ENCODE data around the gene DPAGT1.
A peak's percentile ranks its signal among the peaks of the same experiment; 100 is the strongest.

DPAGT1 gene

GRCh38 chr11:119126675-119127268, 25.1 kb upstream of the DPAGT1 start:
- no peaks in the 10 kb centered on the region for H3K27me3 ChIP-seq (ENCODE audit: control insufficient read depth, insufficient read depth, low read length)
- no peak overlapping the region for H3K9ac ChIP-seq (ENCODE audit: low read depth, low read length)
- H3K36me3 ChIP-seq (ENCODE audit: insufficient read depth, low read length) = peaks cover 22% of the 10 kb centered on the region
- H3K4me3 ChIP-seq (ENCODE audit: low read length) = no peak overlapping the region
- no peak overlapping the region for H3K4me2 ChIP-seq (ENCODE audit: low read length)
- peaks cover 7% of the 10 kb centered on the region for H3K4me1 ChIP-seq (ENCODE audit: control insufficient read depth, insufficient read depth, low read length)
- H3K9me3 ChIP-seq (replicated peaks; ENCODE audit: low read length) = no peaks in the 10 kb centered on the region

DNA sequence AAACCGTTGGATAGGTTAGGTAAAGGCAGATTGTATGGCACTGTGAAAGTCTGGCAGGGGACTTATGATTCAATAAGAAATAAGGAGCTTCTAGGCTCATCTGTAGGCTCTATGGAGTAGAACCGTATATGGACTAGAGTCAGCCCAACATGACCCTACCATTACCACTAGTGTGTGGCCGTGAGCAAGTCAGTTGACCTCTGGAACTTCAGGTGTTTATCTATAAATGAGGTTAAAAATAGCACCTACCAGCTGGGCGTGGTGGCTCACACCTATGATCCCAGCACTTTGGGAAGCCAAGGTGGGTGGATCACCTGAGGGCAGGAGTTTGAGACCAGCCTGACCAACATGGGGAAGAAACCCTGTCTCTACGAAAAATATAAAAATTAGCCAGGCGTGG, 24.2 kb upstream of the DPAGT1 start:
- Histone ChIP-seq H3K4me3 (ENCODE audit: low read length) (no peak overlapping the region), H3K4me1 (ENCODE audit: control insufficient read depth, insufficient read depth, low read length) (peaks cover 10% of the 10 kb centered on the region), H3K9ac (ENCODE audit: low read depth, low read length) (no peak overlapping the region), H3K27me3 (ENCODE audit: control insufficient read depth, insufficient read depth, low read length) (no peaks in the 10 kb centered on the region), H3K4me2 (ENCODE audit: low read length) (no peak overlapping the region), H3K36me3 (ENCODE audit: insufficient read depth, low read length) (peaks cover 14% of the 10 kb centered on the region), H3K9me3 (replicated peaks; ENCODE audit: low read length) (no peaks in the 10 kb centered on the region)

GRCh38 chr11:119121811-119122124, 20.1 kb upstream of the DPAGT1 start:
- Histone ChIP-seq H3K4me3 (ENCODE audit: low read length) (peak overlapping the region; percentile 94), H3K4me2 (ENCODE audit: low read length) (peak overlapping the region; percentile 92), H3K9me3 (replicated peaks; ENCODE audit: low read length) (no peaks in the 10 kb centered on the region), H3K27me3 (ENCODE audit: control insufficient read depth, insufficient read depth, low read length) (no peaks in the 10 kb centered on the region), H3K4me1 (ENCODE audit: control insufficient read depth, insufficient read depth, low read length) (peaks cover 16% of the 10 kb centered on the region), H3K36me3 (ENCODE audit: insufficient read depth, low read length) (peaks cover 6% of the 10 kb centered on the region), H3K9ac (ENCODE audit: low read depth, low read length) (peak overlapping the region; percentile 88)

DNA sequence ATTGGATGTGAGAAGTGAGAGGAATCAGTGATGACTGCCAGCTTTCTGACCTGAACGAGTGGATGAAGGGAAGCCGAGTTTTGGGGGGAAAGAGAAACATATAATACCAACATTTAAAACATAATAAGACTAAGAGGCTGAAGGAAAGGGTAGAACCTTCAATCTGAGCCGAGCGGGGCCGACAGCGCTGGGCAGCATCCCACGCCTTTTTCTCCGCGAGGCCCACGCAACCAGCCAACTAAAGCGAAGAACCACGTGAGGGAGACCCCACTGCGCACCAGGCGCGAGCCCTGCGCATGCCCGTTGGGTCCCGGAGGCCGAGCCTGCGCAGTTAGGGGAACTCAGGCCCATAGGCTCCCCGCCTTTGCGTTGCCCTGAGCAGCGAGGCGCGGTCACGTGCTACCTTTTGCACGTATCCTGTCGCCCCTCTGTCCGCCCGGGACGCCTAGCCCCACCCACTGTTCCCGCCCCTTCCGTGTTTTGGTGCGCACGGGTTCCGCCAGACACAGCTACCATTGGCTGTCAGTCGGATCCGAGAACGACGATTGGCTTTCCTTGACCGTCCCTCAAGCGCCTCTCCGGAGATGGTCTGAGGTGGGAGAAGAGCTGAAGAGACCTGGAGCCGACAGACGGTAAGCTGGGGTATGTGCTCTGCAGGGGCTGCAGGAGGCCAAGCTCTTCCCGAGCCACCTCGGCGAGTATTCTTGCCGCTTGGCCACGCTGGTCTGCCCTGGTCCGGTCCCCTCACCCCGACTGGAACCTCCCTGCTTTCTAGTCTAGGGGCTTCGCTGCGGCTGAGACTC, 19.6 kb upstream of the DPAGT1 start, which contains the start of gene HINFP:
Gene HINFP (plus strand): TSS at position 573 of the 803 bp plus-strand sequence. CDS start 5,365 bp downstream, outside the sequence.
- peaks cover 16% of the 10 kb centered on the region for H3K4me1 ChIP-seq (ENCODE audit: control insufficient read depth, insufficient read depth, low read length)
- H3K9me3 ChIP-seq (replicated peaks; ENCODE audit: low read length) = no peaks in the 10 kb centered on the region
- peak within 1 kb of the TSS; percentile 92 for H3K4me2 ChIP-seq (ENCODE audit: low read length)
- H3K9ac ChIP-seq (ENCODE audit: low read depth, low read length) = peak within 1 kb of the TSS; percentile 88
- no peaks in the 10 kb centered on the region for H3K27me3 ChIP-seq (ENCODE audit: control insufficient read depth, insufficient read depth, low read length)
- peaks cover 6% of the 10 kb centered on the region for H3K36me3 ChIP-seq (ENCODE audit: insufficient read depth, low read length)
- H3K4me3 ChIP-seq (ENCODE audit: low read length) = peak within 1 kb of the TSS; percentile 94

GRCh38 chr11:119120639-119121007, 19.0 kb upstream of the DPAGT1 start:
- peak overlapping the region; percentile 74 for H3K4me3 ChIP-seq (ENCODE audit: low read length)
- H3K27me3 ChIP-seq (ENCODE audit: control insufficient read depth, insufficient read depth, low read length) = no peaks in the 10 kb centered on the region
- peak overlapping the region; percentile 89 for H3K4me2 ChIP-seq (ENCODE audit: low read length)
- H3K4me1 ChIP-seq (ENCODE audit: control insufficient read depth, insufficient read depth, low read length) = peaks cover 16% of the 10 kb centered on the region
- H3K9me3 ChIP-seq (replicated peaks; ENCODE audit: low read length) = no peaks in the 10 kb centered on the region
- peaks cover 6% of the 10 kb centered on the region for H3K36me3 ChIP-seq (ENCODE audit: insufficient read depth, low read length)
- peak overlapping the region; percentile 78 for H3K9ac ChIP-seq (ENCODE audit: low read depth, low read length)

DNA sequence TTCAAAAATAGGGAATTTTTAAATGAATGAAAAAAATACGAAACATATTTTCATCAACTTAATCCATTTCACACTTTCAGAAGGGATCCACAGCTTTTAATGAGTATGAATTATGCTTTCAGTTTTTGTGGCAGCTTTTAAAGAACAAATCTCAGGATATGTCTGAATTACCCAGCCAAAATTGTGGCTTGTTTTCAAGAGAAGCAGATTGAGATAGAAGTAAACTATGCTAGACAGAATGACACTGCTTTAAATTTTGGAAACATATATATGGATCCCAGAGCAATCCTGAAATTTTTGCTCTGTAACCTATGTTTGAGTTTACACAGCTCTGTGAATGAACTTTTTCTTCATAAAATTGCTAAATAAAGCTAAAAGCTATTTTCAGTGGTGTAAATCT, 17.3 kb upstream of the DPAGT1 start:
- H3K9me3 ChIP-seq (replicated peaks; ENCODE audit: low read length) = no peaks in the 10 kb centered on the region
- no peak overlapping the region for H3K4me2 ChIP-seq (ENCODE audit: low read length)
- peaks cover 16% of the 10 kb centered on the region for H3K4me1 ChIP-seq (ENCODE audit: control insufficient read depth, insufficient read depth, low read length)
- H3K27me3 ChIP-seq (ENCODE audit: control insufficient read depth, insufficient read depth, low read length) = no peaks in the 10 kb centered on the region
- H3K9ac ChIP-seq (ENCODE audit: low read depth, low read length) = no peak overlapping the region
- H3K4me3 ChIP-seq (ENCODE audit: low read length) = no peak overlapping the region
- peaks cover 5% of the 10 kb centered on the region for H3K36me3 ChIP-seq (ENCODE audit: insufficient read depth, low read length)

DNA sequence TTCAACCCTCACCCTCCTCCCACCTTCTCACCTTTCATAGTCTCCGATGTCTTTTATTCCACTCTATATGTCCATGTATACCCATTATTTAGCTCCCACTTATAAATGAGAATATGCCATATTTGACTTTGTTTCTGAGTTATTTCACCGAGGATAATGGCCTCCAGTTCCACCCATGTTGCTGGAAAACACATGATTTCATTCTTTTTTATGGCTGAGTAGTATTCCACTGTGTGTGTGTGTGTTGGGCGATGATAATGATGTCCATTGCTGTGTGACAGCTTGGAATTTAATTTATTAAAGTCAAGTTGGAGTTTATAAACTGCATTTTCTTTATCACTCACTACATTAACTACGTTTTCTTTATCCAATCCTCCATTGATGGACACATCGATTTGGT, 16.6 kb upstream of the DPAGT1 start:
- H3K27me3 ChIP-seq (ENCODE audit: control insufficient read depth, insufficient read depth, low read length) = no peaks in the 10 kb centered on the region
- no peak overlapping the region for H3K4me2 ChIP-seq (ENCODE audit: low read length)
- H3K4me1 ChIP-seq (ENCODE audit: control insufficient read depth, insufficient read depth, low read length) = peaks cover 16% of the 10 kb centered on the region
- peaks cover 10% of the 10 kb centered on the region for H3K36me3 ChIP-seq (ENCODE audit: insufficient read depth, low read length)
- H3K9me3 ChIP-seq (replicated peaks; ENCODE audit: low read length) = no peaks in the 10 kb centered on the region
- H3K4me3 ChIP-seq (ENCODE audit: low read length) = no peak overlapping the region
- no peak overlapping the region for H3K9ac ChIP-seq (ENCODE audit: low read depth, low read length)

- peaks cover 10% of the 10 kb centered on the region for H3K4me1 ChIP-seq (ENCODE audit: control insufficient read depth, insufficient read depth, low read length)
- H3K27me3 ChIP-seq (ENCODE audit: control insufficient read depth, insufficient read depth, low read length) = no peaks in the 10 kb centered on the region
- H3K9me3 ChIP-seq (replicated peaks; ENCODE audit: low read length) = no peaks in the 10 kb centered on the region
- peaks cover 15% of the 10 kb centered on the region for H3K36me3 ChIP-seq (ENCODE audit: insufficient read depth, low read length)
- no peak overlapping the region for H3K4me2 ChIP-seq (ENCODE audit: low read length)
- no peak overlapping the region for H3K4me3 ChIP-seq (ENCODE audit: low read length)
- no peak overlapping the region for H3K9ac ChIP-seq (ENCODE audit: low read depth, low read length)
Observed at GRCh38 chr11:119117004-119117706, 15.5 kb upstream of the DPAGT1 start.

DNA sequence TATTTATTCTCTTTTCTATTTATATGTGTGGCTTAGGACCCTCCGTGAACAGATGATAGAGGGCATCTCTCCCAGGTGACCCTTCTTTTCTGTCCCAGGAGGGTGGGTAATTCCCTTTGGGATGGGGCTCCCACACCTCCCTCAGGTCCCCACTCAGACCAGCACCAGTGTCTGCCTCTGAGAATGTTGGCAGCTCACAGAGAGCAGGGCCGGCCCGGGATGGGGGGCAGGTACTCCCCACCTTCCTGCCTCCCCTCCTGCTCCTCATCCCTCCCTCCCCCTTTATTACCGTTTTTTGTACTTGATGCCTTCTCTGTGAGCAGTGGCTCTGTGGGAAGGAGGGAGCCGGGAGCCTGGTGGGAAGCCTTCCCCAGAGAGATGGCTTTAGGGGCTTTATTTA, 14.9 kb upstream of the DPAGT1 start:
- Histone ChIP-seq H3K4me2 (ENCODE audit: low read length) (no peak overlapping the region), H3K27me3 (ENCODE audit: control insufficient read depth, insufficient read depth, low read length) (no peaks in the 10 kb centered on the region), H3K9me3 (replicated peaks; ENCODE audit: low read length) (no peaks in the 10 kb centered on the region), H3K36me3 (ENCODE audit: insufficient read depth, low read length) (peaks cover 18% of the 10 kb centered on the region), H3K4me1 (ENCODE audit: control insufficient read depth, insufficient read depth, low read length) (peaks cover 9% of the 10 kb centered on the region), H3K9ac (ENCODE audit: low read depth, low read length) (no peak overlapping the region), H3K4me3 (ENCODE audit: low read length) (no peak overlapping the region)

GRCh38 chr11:119116235-119116594, 14.6 kb upstream of the DPAGT1 start:
- peaks cover 22% of the 10 kb centered on the region for H3K36me3 ChIP-seq (ENCODE audit: insufficient read depth, low read length)
- no peak overlapping the region for H3K4me3 ChIP-seq (ENCODE audit: low read length)

DNA sequence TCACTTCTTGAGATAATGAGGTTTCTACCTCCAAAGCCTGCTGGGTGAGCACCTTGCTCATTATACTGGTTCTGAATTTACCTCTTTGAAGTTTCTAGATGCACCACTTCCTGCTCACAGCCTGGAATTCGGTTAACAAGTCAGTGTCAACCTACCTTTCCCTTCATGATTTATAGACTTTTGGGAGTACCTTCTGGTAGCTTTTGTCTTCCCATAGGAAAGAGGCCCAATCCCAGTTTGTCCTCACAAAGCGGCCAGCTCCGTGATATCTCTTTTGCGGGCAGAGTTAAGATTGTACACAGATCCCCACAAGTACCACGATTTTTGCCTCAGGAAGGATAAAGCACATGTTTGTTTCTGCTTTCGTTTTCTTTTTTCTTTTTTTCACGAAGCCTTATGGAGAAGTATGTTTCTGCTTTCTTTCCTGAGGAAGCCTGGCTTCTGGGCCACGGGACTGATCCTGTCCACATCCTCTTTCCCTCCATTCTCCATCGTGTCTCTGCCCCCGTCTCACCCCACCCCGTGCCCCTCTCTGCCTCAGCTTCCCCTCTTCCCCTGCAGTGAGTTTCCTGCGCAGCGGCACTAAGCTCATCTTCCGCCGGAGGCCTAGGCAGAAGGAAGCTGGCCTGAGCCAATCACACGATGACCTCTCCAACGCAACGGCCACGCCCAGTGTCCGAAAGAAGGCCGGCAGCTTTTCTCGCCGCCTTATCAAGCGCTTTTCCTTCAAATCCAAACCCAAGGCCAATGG, 14.0 kb upstream of the DPAGT1 start:
- H3K9me3 ChIP-seq (replicated peaks; ENCODE audit: low read length) = no peaks in the 10 kb centered on the region
- peaks cover 5% of the 10 kb centered on the region for H3K4me1 ChIP-seq (ENCODE audit: control insufficient read depth, insufficient read depth, low read length)
- no peak overlapping the region for H3K4me3 ChIP-seq (ENCODE audit: low read length)
- H3K36me3 ChIP-seq (ENCODE audit: insufficient read depth, low read length) = peaks cover 26% of the 10 kb centered on the region
- H3K4me2 ChIP-seq (ENCODE audit: low read length) = no peak overlapping the region
- no peaks in the 10 kb centered on the region for H3K27me3 ChIP-seq (ENCODE audit: control insufficient read depth, insufficient read depth, low read length)
- no peak overlapping the region for H3K9ac ChIP-seq (ENCODE audit: low read depth, low read length)

More at GRCh38 chr11:119116235-119116594, 14.6 kb upstream of the DPAGT1 start:
- no peaks in the 10 kb centered on the region for H3K27me3 ChIP-seq (ENCODE audit: control insufficient read depth, insufficient read depth, low read length)
- no peak overlapping the region for H3K4me2 ChIP-seq (ENCODE audit: low read length)
- no peak overlapping the region for H3K9ac ChIP-seq (ENCODE audit: low read depth, low read length)
- no peaks in the 10 kb centered on the region for H3K9me3 ChIP-seq (replicated peaks; ENCODE audit: low read length)
- peaks cover 9% of the 10 kb centered on the region for H3K4me1 ChIP-seq (ENCODE audit: control insufficient read depth, insufficient read depth, low read length)
